GM12801 (cell line): ENCODE results near the gene CD300E.

ENCODE experiments used
- TF ChIP-seq, protein P1 (sequence below): IDR thresholded peaks from one replicate; pipeline ENCODE4 v1.5.1; 2011; ENCODE audit warnings: control low read depth; ENCODE audit not compliant: insufficient read length; ENCODE audit errors: extremely low read depth

Gene CD300E

DNA sequence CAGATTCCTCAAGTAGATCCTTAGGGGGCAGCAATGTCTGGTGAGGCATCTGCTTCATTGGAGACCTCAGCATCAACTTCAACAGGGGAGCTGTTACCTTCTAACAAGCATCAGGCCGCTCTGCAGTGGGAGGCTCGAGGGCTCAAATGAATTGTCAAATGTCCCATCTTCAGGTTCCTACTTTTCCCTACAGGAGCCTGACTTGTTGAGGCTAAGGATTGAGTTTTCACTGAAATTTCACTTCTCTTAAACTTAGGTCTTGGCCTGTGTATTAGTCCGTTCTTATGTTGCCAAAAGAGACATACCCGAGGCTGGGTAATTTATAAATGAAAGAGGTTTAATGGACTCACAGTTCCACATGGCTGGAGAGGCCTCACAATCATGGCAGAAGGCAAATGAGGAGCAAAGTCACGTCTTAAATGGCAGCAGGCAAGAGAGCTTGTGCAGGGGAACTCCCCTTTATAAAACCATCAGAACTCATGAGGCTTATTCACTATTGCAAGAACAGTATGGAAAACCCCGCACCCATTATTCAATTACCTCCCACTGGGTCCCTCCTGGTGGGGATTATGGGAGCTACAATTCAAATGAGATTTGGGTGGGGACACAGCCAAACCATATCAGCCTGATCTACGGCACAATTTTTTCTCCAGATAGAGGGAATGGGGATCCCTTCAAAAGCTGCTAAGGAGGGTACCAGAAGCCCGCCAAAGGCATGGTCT is 26.3 kb downstream of the CD300E start:
- TF ChIP-seq, protein P1, sequence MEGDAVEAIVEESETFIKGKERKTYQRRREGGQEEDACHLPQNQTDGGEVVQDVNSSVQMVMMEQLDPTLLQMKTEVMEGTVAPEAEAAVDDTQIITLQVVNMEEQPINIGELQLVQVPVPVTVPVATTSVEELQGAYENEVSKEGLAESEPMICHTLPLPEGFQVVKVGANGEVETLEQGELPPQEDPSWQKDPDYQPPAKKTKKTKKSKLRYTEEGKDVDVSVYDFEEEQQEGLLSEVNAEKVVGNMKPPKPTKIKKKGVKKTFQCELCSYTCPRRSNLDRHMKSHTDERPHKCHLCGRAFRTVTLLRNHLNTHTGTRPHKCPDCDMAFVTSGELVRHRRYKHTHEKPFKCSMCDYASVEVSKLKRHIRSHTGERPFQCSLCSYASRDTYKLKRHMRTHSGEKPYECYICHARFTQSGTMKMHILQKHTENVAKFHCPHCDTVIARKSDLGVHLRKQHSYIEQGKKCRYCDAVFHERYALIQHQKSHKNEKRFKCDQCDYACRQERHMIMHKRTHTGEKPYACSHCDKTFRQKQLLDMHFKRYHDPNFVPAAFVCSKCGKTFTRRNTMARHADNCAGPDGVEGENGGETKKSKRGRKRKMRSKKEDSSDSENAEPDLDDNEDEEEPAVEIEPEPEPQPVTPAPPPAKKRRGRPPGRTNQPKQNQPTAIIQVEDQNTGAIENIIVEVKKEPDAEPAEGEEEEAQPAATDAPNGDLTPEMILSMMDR, result no peak

DNA sequence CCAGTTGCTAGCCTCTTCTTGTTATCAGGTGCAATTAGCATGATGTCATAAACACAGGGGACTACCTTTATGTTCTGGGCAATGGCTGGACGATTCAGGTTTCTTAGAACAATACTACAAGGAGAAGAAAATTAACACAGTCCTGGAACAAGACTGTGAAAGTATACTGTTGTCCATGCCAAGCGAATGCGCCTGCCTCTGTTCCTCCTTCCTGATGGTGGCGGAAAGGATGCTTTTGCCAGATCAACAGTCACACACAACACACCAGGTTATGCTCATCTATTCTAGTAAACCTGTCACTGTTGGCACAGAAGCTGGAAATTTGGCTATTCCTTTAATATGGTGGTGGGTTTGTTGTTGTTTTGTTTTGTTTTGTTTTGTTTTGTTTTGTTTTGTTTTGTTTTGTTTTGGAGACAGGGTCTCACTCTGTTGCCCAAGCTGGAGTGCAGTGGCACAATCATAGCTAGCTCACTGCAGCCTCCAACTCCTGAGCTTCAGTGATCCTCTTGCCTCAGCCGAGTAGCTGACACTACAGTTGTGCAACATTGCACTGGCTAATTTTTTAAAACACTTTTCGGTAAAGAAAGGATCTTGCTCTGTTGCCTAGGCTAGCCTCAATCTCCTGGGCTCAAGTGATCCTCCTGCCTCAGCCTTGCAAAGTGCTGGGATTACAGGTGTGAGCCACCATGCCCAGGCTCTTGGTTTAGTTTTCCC is 28.3 kb downstream of the CD300E start:
- TF ChIP-seq, protein P1, result no peak

DNA sequence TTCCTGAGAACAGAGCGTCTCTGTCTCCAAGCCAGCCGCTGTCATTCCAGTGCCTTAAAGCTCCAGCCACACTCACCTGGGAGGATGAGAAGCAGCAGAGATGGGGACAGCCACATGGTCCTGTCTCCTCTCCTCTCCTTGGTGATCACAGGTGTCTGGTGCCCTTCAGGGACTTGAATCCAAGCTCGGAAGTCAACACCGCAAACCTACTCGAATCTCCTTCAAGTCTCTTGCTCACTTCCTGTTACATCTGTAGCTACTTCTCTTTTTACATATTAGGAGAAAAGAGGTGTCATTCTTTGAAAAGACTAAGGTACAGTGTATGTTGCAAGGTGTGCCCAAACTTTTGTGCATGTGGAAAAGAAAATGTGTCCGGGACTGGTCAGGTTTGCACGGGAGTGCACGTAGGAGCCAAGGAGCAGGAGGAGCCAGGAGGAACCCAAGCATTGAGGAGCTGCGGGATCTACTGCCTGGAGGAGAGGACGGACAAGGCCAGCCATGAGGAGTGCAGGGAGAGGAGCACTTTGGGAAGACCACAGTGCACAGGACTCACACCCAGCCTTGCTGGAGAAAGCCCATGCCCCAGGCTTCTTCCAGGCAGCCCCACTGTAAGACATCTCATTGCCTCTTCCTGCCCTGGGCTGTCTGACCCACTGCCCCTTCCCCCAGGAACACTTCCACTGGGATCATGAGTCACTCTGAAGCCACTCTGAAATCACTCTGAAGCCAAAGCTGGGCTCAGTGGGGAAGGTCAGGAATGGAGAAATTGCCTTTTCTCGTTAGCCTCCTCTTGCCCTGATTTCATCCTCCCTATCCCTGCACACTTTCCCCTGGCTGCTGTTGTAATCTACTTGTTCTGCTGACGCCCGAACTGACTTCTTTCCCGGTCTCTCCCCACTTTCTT is 31.2 kb downstream of the CD300E start, which contains the start of gene CD300LD:
CD300LD (minus strand) TSS at position 197 of the 904 bp plus-strand sequence; CDS start at position 116, 81 bp downstream.
- TF ChIP-seq, protein P1, result no peak

DNA sequence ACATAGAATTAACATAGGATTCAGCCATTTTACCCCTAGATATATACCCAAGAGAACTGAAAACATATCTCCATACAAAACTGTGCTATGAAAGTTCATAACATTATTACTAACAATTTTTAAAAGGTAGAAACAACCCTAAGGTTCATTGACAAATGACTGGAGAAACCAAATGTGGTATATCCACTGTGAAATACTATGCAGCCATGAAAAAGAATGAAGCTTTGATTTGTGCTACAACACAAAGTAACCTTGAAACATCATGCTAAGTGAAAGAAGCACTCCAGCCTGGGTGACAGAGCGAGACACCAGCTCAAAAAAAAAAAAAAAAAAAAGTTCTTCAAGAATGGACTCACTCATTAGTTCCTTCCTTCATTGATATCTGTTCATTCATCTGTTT is 32.0 kb downstream of the CD300E start:
- TF ChIP-seq, protein P1, result no peak

DNA sequence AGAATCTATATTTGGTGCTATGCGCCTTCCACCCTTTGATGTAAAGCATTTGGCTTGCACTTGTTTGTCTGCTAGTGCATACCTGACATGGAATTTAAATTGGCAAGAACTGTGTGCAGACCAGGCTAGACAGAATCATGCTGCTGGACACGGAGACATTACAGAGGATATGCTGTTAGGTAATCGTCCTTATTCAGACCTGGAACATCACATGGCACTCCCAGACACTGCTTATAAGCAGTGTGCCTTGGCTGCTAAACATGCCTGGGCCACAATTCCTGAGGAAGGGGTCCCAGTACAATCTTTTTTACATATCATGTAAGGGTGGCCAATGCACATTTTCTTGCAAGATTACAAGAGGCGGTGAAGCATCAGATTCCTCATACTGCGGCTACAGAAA is 37.8 kb downstream of the CD300E start:
- TF ChIP-seq, protein P1, result no peak

DNA sequence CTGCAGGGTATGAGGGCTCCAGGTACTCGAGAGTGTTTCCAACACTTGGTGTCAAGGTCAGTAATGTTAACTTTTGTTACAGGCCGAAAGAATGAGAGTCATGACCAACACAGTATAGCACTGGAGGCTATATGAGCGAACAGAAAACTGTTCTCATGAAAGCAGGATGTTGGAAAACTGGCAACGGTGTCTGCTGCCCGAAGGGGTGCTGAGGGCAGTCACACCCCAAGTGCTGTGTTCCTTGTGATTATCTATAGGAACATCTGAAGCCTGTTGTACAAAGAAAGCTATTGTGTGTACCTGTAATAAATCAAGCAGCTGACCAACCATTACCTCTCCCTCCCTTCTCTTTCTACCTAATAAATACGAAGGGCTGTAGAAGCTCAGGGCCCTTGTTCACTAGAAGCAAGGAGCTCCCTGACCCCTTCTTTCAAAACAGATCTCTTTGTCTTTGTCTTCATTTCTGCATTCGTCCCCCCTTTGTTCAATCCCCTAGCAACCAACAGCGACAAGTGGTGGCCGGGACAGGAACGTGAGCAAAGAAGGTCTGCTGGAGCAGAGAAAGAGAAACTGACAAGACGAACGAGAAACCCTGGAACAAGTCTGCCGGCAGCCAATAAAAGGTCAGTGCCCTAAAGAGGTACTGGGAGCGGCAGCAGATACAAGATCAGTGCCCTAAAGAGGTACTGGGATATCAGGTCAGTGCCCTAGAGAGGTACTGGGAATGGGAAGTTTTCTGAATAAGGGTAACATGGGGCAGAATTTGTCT is 39.1 kb downstream of the CD300E start:
- TF ChIP-seq, protein P1, result no peak
